ENCODE results near the gene PRR12.

The PRR12 gene

GRCh38 chr19:49557641-49558325, 33.2 kb upstream of the PRR12 start:
- H3K9me2 ChIP-seq (ENCODE audit: low read depth, low read length), result no peaks in the 10 kb centered on the region
- no peak overlapping the region for H3K27ac ChIP-seq (ENCODE audit: low read depth, low read length, poor library complexity, severe bottlenecking)
- no peaks in the 10 kb centered on the region for H3K27me3 ChIP-seq (ENCODE audit: insufficient read depth, low read length)
- no peaks in the 10 kb centered on the region for H3K9me3 ChIP-seq (ENCODE audit: low read length)
- TF ChIP-seq EZH2 (IDR thresholded peaks at IDR 0.05; ENCODE audit: borderline replicate concordance, low read length) (no peak), CTCF (IDR thresholded peaks at IDR 0.05; ENCODE audit: low read length) (no peak)
- peaks cover 6% of the 10 kb centered on the region for H3K4me1 ChIP-seq (ENCODE audit: insufficient read depth, low read length, severe bottlenecking)
- no peak overlapping the region for H3K4me2 ChIP-seq (ENCODE audit: low read length)
- H3K36me3 ChIP-seq (ENCODE audit: insufficient read depth, low read length), result peaks cover 37% of the 10 kb centered on the region
- no peaks in the 10 kb centered on the region for H4K20me1 ChIP-seq (ENCODE audit: insufficient read depth, low read length)
- no peak overlapping the region for H3K9ac ChIP-seq (ENCODE audit: low read length)
- H3K4me3 ChIP-seq (ENCODE audit: low read depth, low read length, poor library complexity, severe bottlenecking), result no peak overlapping the region
- H2AFZ ChIP-seq (ENCODE audit: low read length), result no peak overlapping the region
- no peaks in the 10 kb centered on the region for H3F3A ChIP-seq (ENCODE audit: insufficient read depth, low read length)
- no peaks in the 10 kb centered on the region for H3K79me2 ChIP-seq (ENCODE audit: insufficient read depth, low read length)

DNA sequence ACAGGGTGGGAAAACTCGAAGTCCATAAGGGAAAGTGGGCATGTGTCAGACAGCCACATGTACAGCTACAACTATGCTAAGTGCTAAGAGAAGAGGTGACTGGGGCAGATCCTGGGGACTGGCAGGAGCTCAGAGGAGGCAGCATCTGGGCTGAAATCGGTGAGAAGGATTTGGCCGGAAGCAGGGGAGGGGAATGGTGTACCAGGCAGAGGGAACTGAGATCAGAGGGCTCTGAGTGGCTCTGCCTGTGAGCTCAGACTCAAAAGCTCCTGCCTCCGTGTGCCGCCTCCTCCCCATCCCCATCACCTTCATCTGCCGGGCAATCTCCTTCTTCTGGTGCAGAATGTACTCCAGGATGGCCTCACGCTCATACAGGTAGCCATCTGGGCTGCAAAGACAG, 32.4 kb upstream of the PRR12 start:
- TF ChIP-seq CTCF (IDR thresholded peaks at IDR 0.05; ENCODE audit: low read length) (no peak), EZH2 (IDR thresholded peaks at IDR 0.05; ENCODE audit: borderline replicate concordance, low read length) (no peak)
- Histone ChIP-seq H3K4me3 (ENCODE audit: low read depth, low read length, poor library complexity, severe bottlenecking) (no peak overlapping the region), H3K9me2 (ENCODE audit: low read depth, low read length) (no peaks in the 10 kb centered on the region), H3K79me2 (ENCODE audit: insufficient read depth, low read length) (0 out of 2 replicates have a peak, but pooled peaks cover under 1% of the 10 kb centered on the region), H3F3A (ENCODE audit: insufficient read depth, low read length) (no peaks in the 10 kb centered on the region), H3K4me1 (ENCODE audit: insufficient read depth, low read length, severe bottlenecking) (peaks cover 12% of the 10 kb centered on the region), H3K27ac (ENCODE audit: low read depth, low read length, poor library complexity, severe bottlenecking) (no peak overlapping the region), H3K27me3 (ENCODE audit: insufficient read depth, low read length) (no peaks in the 10 kb centered on the region), H3K9me3 (ENCODE audit: low read length) (no peaks in the 10 kb centered on the region), H3K36me3 (ENCODE audit: insufficient read depth, low read length) (peaks cover 37% of the 10 kb centered on the region), H4K20me1 (ENCODE audit: insufficient read depth, low read length) (no peaks in the 10 kb centered on the region), H2AFZ (ENCODE audit: low read length) (no peak overlapping the region), H3K9ac (ENCODE audit: low read length) (no peak overlapping the region), H3K4me2 (ENCODE audit: low read length) (no peak overlapping the region)

GRCh38 chr19:49559443-49559842, 31.5 kb upstream of the PRR12 start:
- H3K9me2 ChIP-seq (ENCODE audit: low read depth, low read length), result no peaks in the 10 kb centered on the region
- peaks cover 35% of the 10 kb centered on the region for H3K36me3 ChIP-seq (ENCODE audit: insufficient read depth, low read length)
- no peaks in the 10 kb centered on the region for H3K27me3 ChIP-seq (ENCODE audit: insufficient read depth, low read length)
- no peak for TF ChIP-seq CTCF (IDR thresholded peaks at IDR 0.05; ENCODE audit: low read length)
- no peak for TF ChIP-seq EZH2 (IDR thresholded peaks at IDR 0.05; ENCODE audit: borderline replicate concordance, low read length)
- H3K79me2 ChIP-seq (ENCODE audit: insufficient read depth, low read length), result 0 out of 2 replicates have a peak, but pooled peaks cover 3% of the 10 kb centered on the region
- H3K9ac ChIP-seq (ENCODE audit: low read length), result no peak overlapping the region
- no peak overlapping the region for H3K4me2 ChIP-seq (ENCODE audit: low read length)
- H3K4me3 ChIP-seq (ENCODE audit: low read depth, low read length, poor library complexity, severe bottlenecking), result no peak overlapping the region
- H3K9me3 ChIP-seq (ENCODE audit: low read length), result no peaks in the 10 kb centered on the region
- no peak overlapping the region for H3K27ac ChIP-seq (ENCODE audit: low read depth, low read length, poor library complexity, severe bottlenecking)
- no peaks in the 10 kb centered on the region for H3F3A ChIP-seq (ENCODE audit: insufficient read depth, low read length)
- H3K4me1 ChIP-seq (ENCODE audit: insufficient read depth, low read length, severe bottlenecking), result peaks cover 12% of the 10 kb centered on the region
- no peaks in the 10 kb centered on the region for H4K20me1 ChIP-seq (ENCODE audit: insufficient read depth, low read length)
- H2AFZ ChIP-seq (ENCODE audit: low read length), result no peak overlapping the region
